NCI-H187 treated with DMSO at 0.1 percent for 48 hours (cell line): ENCODE data around the gene ASXL3.

ENCODE experiments used
- DNase-seq: peaks from one replicate; lab custom pipeline; 2025; lab: John Stamatoyannopoulos, UW

The ASXL3 gene

GRCh38 chr18:33664241-33664874, 86.3 kb downstream of the ASXL3 start:
- DNase-seq, result no peak

GRCh38 chr18:33665187-33665586, 87.2 kb downstream of the ASXL3 start:
- DNase-seq, result no peak

GRCh38 chr18:33665641-33666040, 87.6 kb downstream of the ASXL3 start:
- DNase-seq, result no peak

- no peak for DNase-seq
These were observed 88.9 kb downstream of the ASXL3 start for GRCh38 chr18:33666915-33667314.

GRCh38 chr18:33669589-33669988, 91.6 kb downstream of the ASXL3 start:
- DNase-seq, result no peak

- DNase-seq, result no peak
These were observed 92.0 kb downstream of the ASXL3 start for GRCh38 chr18:33670029-33670428.

GRCh38 chr18:33673689-33674088, 95.7 kb downstream of the ASXL3 start:
- DNase-seq, result no peak

- DNase-seq, result no peak
These were observed 98.6 kb downstream of the ASXL3 start for GRCh38 chr18:33676593-33676992.

GRCh38 chr18:33677891-33678290, 99.9 kb downstream of the ASXL3 start:
- no peak for DNase-seq

- no peak for DNase-seq
These were observed 104.4 kb downstream of the ASXL3 start for GRCh38 chr18:33682436-33682835.

GRCh38 chr18:33694593-33694992, 116.6 kb downstream of the ASXL3 start:
- no peak for DNase-seq

GRCh38 chr18:33696332-33697162, 118.5 kb downstream of the ASXL3 start:
- no peak for DNase-seq

- no peak for DNase-seq
These were observed 119.5 kb downstream of the ASXL3 start for GRCh38 chr18:33697498-33697897.

- DNase-seq, result no peak
These were observed 121.4 kb downstream of the ASXL3 start for GRCh38 chr18:33699372-33699771.

- no peak for DNase-seq
These were observed 122.5 kb downstream of the ASXL3 start for GRCh38 chr18:33700513-33700976.

- no peak for DNase-seq
These were observed 124.6 kb downstream of the ASXL3 start for GRCh38 chr18:33702625-33703024.

GRCh38 chr18:33706391-33706790, 128.4 kb downstream of the ASXL3 start:
- no peak for DNase-seq

GRCh38 chr18:33708876-33709275, 130.9 kb downstream of the ASXL3 start:
- no peak for DNase-seq

GRCh38 chr18:33710269-33710668, 132.2 kb downstream of the ASXL3 start:
- DNase-seq, result no peak

- DNase-seq, result no peak
These were observed 133.5 kb downstream of the ASXL3 start for GRCh38 chr18:33711514-33711913.

GRCh38 chr18:33712719-33713118, 134.7 kb downstream of the ASXL3 start:
- DNase-seq, result no peak

- no peak for DNase-seq
These were observed 138.2 kb downstream of the ASXL3 start for GRCh38 chr18:33716061-33716683.

GRCh38 chr18:33717339-33717738, 139.3 kb downstream of the ASXL3 start:
- no peak for DNase-seq
